ENCODE measurements around the gene DCLRE1C.

The DCLRE1C gene

DNA sequence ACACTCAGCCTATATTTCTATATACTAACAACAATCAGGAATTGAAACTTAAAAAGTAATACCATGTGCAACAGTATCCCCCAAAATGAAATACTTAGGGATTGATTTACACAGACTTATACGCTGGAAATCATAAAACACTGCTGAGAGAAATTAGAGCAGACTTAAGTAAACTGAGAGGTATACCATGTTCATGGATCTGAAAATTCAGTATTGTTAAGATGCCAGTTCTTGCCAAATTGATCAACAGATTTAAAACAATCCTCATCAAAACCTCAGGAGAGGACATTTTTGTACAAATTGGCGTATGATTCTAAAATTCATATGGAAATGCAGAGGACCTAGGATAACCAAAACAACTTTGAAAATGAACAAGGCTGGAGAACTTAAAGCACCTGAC, 37.3 kb downstream of the DCLRE1C start:
- TF ChIP-seq SIN3A (IDR thresholded peaks at IDR 0.05; ENCODE audit: borderline replicate concordance, insufficient read depth, low read length): no peak

DNA sequence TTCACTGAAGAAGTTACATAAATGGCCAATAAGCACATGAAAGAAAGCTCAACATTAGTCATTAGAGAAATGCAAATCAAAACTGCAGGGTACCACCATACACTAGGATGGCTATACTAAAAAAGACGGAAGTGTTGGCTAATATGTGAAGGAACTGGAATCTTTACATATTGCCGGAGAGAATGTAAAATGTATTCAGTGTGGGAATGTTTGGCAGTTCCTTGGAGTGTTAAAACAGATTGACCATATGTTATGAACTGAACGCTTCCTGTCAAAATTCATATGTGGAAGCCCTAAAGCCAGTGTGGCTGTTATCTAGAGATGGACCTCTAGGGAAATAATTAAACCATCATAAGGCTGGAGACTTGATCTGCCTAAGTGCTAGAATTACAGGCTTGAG, 42.1 kb downstream of the DCLRE1C start:
- TF ChIP-seq POLR2AphosphoS5 (IDR thresholded peaks at IDR 0.05; ENCODE audit: low read depth, low read length) (no peak), TAF1 (IDR thresholded peaks at IDR 0.05; ENCODE audit: borderline replicate concordance, insufficient read depth, low read length) (no peak), SIN3A (IDR thresholded peaks at IDR 0.05; ENCODE audit: borderline replicate concordance, insufficient read depth, low read length) (no peak), FOXP2 (optimal IDR thresholded peaks at IDR 0.05; ENCODE audit: borderline replicate concordance, extremely low read depth, extremely low read length, insufficient read depth) (no peak), REST (IDR thresholded peaks at IDR 0.05; ENCODE audit: insufficient read depth in 1 of 2, low read depth in 2 of 2, low read length in 2 of 2) (no peak)

GRCh38 chr10:14910953-14911352, 42.9 kb downstream of the DCLRE1C start:
- TF ChIP-seq TAF1 (IDR thresholded peaks at IDR 0.05; ENCODE audit: borderline replicate concordance, insufficient read depth, low read length): no peak
- no peak for TF ChIP-seq SIN3A (IDR thresholded peaks at IDR 0.05; ENCODE audit: borderline replicate concordance, insufficient read depth, low read length)
- no peak for TF ChIP-seq REST (IDR thresholded peaks at IDR 0.05; ENCODE audit: insufficient read depth in 1 of 2, low read depth in 2 of 2, low read length in 2 of 2)
- TF ChIP-seq POLR2AphosphoS5 (IDR thresholded peaks at IDR 0.05; ENCODE audit: low read depth, low read length): no peak
- TF ChIP-seq FOXP2 (optimal IDR thresholded peaks at IDR 0.05; ENCODE audit: borderline replicate concordance, extremely low read depth, extremely low read length, insufficient read depth): no peak

- no peak for TF ChIP-seq POLR2AphosphoS5 (IDR thresholded peaks at IDR 0.05; ENCODE audit: low read depth, low read length)
- no peak for TF ChIP-seq FOXP2 (optimal IDR thresholded peaks at IDR 0.05; ENCODE audit: borderline replicate concordance, extremely low read depth, extremely low read length, insufficient read depth)
- TF ChIP-seq REST (IDR thresholded peaks at IDR 0.05; ENCODE audit: insufficient read depth in 1 of 2, low read depth in 2 of 2, low read length in 2 of 2): no peak
- TF ChIP-seq SIN3A (IDR thresholded peaks at IDR 0.05; ENCODE audit: borderline replicate concordance, insufficient read depth, low read length): no peak
- no peak for TF ChIP-seq TAF1 (IDR thresholded peaks at IDR 0.05; ENCODE audit: borderline replicate concordance, insufficient read depth, low read length)
These were observed 44.8 kb downstream of the DCLRE1C start for GRCh38 chr10:14909101-14909500.

- TF ChIP-seq SIN3A (IDR thresholded peaks at IDR 0.05; ENCODE audit: borderline replicate concordance, insufficient read depth, low read length) (no peak), POLR2AphosphoS5 (IDR thresholded peaks at IDR 0.05; ENCODE audit: low read depth, low read length) (no peak), TAF1 (IDR thresholded peaks at IDR 0.05; ENCODE audit: borderline replicate concordance, insufficient read depth, low read length) (no peak), FOXP2 (optimal IDR thresholded peaks at IDR 0.05; ENCODE audit: borderline replicate concordance, extremely low read depth, extremely low read length, insufficient read depth) (no peak), REST (IDR thresholded peaks at IDR 0.05; ENCODE audit: insufficient read depth in 1 of 2, low read depth in 2 of 2, low read length in 2 of 2) (no peak)
These were observed 47.1 kb downstream of the DCLRE1C start for GRCh38 chr10:14906765-14907164.
